ENCODE data around the gene LDLR. TPM values are rescaled to one million over a fixed set of nuclear protein-coding genes. Genes with fewer than 3 reads are reported as not detected.

Gene LDLR
- total and polyA plus RNA-seq, 2 of the 4 experiments (the other 2 are of a cell fraction), result 45.2 to 53.8 TPM

DNA sequence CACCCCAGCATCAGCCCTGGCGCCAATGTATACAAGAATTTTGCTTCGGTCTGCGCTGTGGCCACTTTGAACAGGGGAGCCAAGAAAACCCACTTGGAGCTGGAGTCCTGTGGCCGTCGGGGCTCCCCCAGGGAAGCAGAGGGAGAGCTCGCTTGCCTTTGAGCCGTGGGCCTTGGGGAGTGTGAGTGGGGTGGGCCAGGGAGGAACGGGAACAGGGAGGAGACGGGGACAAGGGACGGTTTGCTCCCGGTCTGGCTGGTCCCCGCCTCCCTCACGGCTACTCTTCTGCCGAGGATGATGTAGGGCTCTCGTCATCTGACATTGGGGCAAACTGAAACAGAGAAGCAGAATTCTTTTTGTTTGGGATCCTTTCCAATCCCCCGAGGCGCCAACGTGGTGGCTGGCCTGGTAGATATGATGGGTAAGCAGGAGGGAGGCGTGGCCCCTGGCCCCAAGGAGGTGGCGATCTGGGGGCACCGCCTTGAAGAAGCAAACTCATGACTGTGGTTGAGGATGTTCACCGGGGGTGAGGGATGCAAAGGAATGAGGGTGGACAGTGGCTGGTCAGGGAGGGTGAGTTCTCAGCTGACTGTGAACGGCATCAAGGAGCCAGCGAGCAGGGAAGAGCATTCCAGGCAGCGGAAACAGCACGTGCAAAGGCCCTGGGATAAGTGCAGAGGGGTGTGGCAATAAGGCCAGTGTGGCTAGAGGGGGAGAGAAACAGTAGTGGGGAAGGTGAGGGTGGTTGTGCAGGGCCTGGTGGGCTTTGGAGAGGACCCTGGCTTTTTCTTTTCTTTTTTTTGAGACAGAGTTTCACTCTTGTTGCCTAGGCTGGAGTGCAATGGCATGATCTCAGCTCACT lies 77.2 kb downstream of the LDLR start (continued):
- no peak for TF ChIP-seq MXI1 (IDR thresholded peaks at IDR 0.05; ENCODE audit: borderline replicate concordance, low read depth, low read length)
- no peak for TF ChIP-seq CHD1 (IDR thresholded peaks at IDR 0.05; ENCODE audit: low read depth, low read length)

DNA sequence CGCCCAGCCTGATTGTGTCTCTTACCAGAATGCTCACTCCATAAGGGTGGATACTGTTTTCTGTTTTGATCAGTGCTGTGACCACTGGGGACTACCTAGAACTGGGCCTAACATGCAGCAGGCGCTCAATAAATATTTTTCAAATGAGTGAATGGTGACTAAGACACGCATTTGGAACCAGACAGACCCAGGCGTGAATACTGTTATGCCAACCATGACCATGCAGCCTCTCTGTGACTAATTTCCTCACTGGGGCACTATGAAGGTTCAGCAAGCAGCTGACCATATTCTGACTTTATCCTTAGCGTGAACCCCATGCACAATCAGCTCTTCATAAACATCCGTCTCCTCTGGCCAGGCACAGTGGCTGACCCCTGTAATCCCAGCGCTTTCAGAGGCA lies 79.3 kb downstream of the LDLR start:
- Histone ChIP-seq H4K20me1 (ENCODE audit: insufficient read depth, low read length) (no peaks in the 10 kb centered on the region; the same call in 1 of the 2 replicates), H3K4ac (ENCODE audit: low read depth, low read length) (peak overlapping the region; percentile 83), H3K27me3 (ENCODE audit: control insufficient read depth, insufficient read depth, low read length) (no peaks in the 10 kb centered on the region), H2AK9ac (replicated peaks; ENCODE audit: low read depth, low read length, poor library complexity) (peak overlapping the region; percentile 91), H2BK5ac (ENCODE audit: low read depth, low read length, poor library complexity, severe bottlenecking) (peak overlapping the region; percentile 96), H4K5ac (ENCODE audit: low read depth, low read length) (peak overlapping the region; percentile 12; the same call in 1 of the 2 replicates), H2AFZ (replicated peaks; ENCODE audit: low read length, poor library complexity) (peak overlapping the region; percentile 33), H4K91ac (ENCODE audit: insufficient read depth, low read depth, low read length) (peak overlapping the region; percentile 81), H2BK20ac (ENCODE audit: low read depth, low read length) (peak overlapping the region; percentile 41; the same call in 1 of the 2 replicates), H3K36me3 (ENCODE audit: control insufficient read depth, insufficient read depth, low read length) (peaks cover 70% of the 10 kb centered on the region), H3K9ac (ENCODE audit: low read depth, low read length) (0 out of 2 replicates have a peak overlapping the region, but pooled peaks have one; percentile 4), H2AK5ac (ENCODE audit: low read depth, low read length) (peak overlapping the region; percentile 95), H3K14ac (replicated peaks; ENCODE audit: low read depth, low read length) (peak overlapping the region; percentile 49), H2BK120ac (ENCODE audit: low read depth, low read length) (peak overlapping the region; percentile 74), H3K56ac (ENCODE audit: extremely low read depth, insufficient read depth, low read length) (no peak overlapping the region), H3K79me1 (ENCODE audit: low read depth in 1 of 2, low read length in 2 of 2) (peaks cover 22 to 66% of the 10 kb centered on the region in 2 experiments), H2BK15ac (ENCODE audit: low read depth, low read length) (peak overlapping the region; percentile 12; the same call in 1 of the 3 replicates), H3K9me1 (ENCODE audit: insufficient read depth, low read length) (peaks cover 13% of the 10 kb centered on the region), H3K4me1 (ENCODE audit: control insufficient read depth, insufficient read depth, low read length) (peaks cover 9% of the 10 kb centered on the region), H3K9me3 (ENCODE audit: control insufficient read depth, insufficient read depth, low read length) (no peaks in the 10 kb centered on the region), H3K27ac (ENCODE audit: insufficient read depth, low read length) (peak overlapping the region; percentile 67), H3K4me2 (ENCODE audit: low read depth, low read length) (no peak overlapping the region), H3K18ac (ENCODE audit: low read depth, low read length) (peak overlapping the region; percentile 33; the same call in 1 of the 2 replicates), H3K23ac (ENCODE audit: low read depth, low read length) (peak overlapping the region; percentile 37; the same call in 1 of the 2 replicates), H4K8ac (ENCODE audit: low read depth in 2 of 2, low read length in 2 of 2) (peak overlapping the region in 1 of 2 experiments; percentile 75; a peak in 2 of 4 replicates), H3K4me3 (ENCODE audit: insufficient read depth, low read depth, low read length) (no peak overlapping the region)
- POLR2A ChIA-PET (ENCODE audit: unreplicated experiment), result interaction anchor here (0.6 kb wide), 1 partner anchor 34 kb away, joined by 3 read pairs; no protein-coding TSS in a partner anchor
- peak; percentile 97 for DNase-seq
- intact Hi-C loops (cut with micrococcal nuclease) (loop anchor here (2.0 kb wide), 1 partner anchor 30 kb away; no protein-coding TSS in a partner anchor), dilution Hi-C loops (cut with HindIII; ENCODE audit: low sequenced_read_pairs, unreplicated experiment) (no loop called here), in situ Hi-C loops (cut with MboI; ENCODE audit: low sequenced_read_pairs) (no loop called here)
- peak; percentile 87 for ATAC-seq (ENCODE audit: low read depth)
- 0% methylated on average over 2 of the region's 7 CpGs; no CpG with 5 or more reads in 1 of the 2 experiments for WGBS, 2 experiments (ENCODE audit: extremely low coverage in 2 of 2, insufficient read length in 1 of 2)
- CTCF ChIA-PET, result interaction anchor here (0.6 kb wide), 1 partner anchor 43 kb away, joined by 3 read pairs; no protein-coding TSS in a partner anchor
- BruUV-seq (replicated peaks), result no TSS peak
- TF ChIP-seq SMC3 (IDR thresholded peaks at IDR 0.05; ENCODE audit: low read depth, low read length) (peak; percentile 17; the same call in 1 of the 2 replicates), RAD21 (IDR thresholded peaks at IDR 0.05; ENCODE audit: low read length) (peak; percentile 36), RCOR1 (IDR thresholded peaks at IDR 0.05; ENCODE audit: insufficient replicate concordance, low read length) (no peak), MAFK (IDR thresholded peaks at IDR 0.05; ENCODE audit: low read depth, low read length) (peak; percentile 76), RFX5 (IDR thresholded peaks at IDR 0.05; ENCODE audit: low read depth, low read length) (no peak), MAZ (IDR thresholded peaks at IDR 0.05; ENCODE audit: borderline replicate concordance, low read depth, low read length) (no peak), NFE2L2 (IDR thresholded peaks at IDR 0.05; ENCODE audit: low read depth, low read length) (peak; percentile 92)
- TF ChIP-seq, protein P1, sequence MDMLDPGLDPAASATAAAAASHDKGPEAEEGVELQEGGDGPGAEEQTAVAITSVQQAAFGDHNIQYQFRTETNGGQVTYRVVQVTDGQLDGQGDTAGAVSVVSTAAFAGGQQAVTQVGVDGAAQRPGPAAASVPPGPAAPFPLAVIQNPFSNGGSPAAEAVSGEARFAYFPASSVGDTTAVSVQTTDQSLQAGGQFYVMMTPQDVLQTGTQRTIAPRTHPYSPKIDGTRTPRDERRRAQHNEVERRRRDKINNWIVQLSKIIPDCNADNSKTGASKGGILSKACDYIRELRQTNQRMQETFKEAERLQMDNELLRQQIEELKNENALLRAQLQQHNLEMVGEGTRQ (IDR thresholded peaks at IDR 0.05; ENCODE audit: low read depth, low read length), result peak; percentile 58
- TF ChIP-seq, protein P2, sequence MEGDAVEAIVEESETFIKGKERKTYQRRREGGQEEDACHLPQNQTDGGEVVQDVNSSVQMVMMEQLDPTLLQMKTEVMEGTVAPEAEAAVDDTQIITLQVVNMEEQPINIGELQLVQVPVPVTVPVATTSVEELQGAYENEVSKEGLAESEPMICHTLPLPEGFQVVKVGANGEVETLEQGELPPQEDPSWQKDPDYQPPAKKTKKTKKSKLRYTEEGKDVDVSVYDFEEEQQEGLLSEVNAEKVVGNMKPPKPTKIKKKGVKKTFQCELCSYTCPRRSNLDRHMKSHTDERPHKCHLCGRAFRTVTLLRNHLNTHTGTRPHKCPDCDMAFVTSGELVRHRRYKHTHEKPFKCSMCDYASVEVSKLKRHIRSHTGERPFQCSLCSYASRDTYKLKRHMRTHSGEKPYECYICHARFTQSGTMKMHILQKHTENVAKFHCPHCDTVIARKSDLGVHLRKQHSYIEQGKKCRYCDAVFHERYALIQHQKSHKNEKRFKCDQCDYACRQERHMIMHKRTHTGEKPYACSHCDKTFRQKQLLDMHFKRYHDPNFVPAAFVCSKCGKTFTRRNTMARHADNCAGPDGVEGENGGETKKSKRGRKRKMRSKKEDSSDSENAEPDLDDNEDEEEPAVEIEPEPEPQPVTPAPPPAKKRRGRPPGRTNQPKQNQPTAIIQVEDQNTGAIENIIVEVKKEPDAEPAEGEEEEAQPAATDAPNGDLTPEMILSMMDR (conservative IDR thresholded peaks at IDR 0.05; ENCODE audit: low read depth, low read length), result no peak
